Adipocyte (in vitro differentiated cells): ENCODE data around the gene FTO.
"Not testable (repeated sequence)": the region's sequence is repeated elsewhere in the genome, so short reads cannot be mapped to it uniquely, and the experiment has no call there.

Experiments used
- DNase-seq: peaks from one replicate; pipeline ENCODE4 v3.0.0-alpha.2; 2015; ENCODE audit warnings: low read depth
- H3K27me3 ChIP-seq: replicated peaks from 2 replicates; pipeline ENCODE4 v1.7.0; 2013; ENCODE audit warnings: mild to moderate bottlenecking, low read length, moderate library complexity; ENCODE audit not compliant: control insufficient read depth, insufficient read depth
- H3K36me3 ChIP-seq: 2 replicates; pipeline ENCODE4 v1.7.0; 2013; ENCODE audit warnings: low read length, mild to moderate bottlenecking, moderate library complexity; ENCODE audit not compliant: control insufficient read depth, insufficient read depth, severe bottlenecking
- H3K4me1 ChIP-seq: 2 replicates; pipeline ENCODE4 v1.7.0; 2013; ENCODE audit warnings: mild to moderate bottlenecking, low read length, moderate library complexity; ENCODE audit not compliant: control insufficient read depth, insufficient read depth
- H3K4me3 ChIP-seq: 2 replicates; pipeline ENCODE4 v1.7.0; 2013; ENCODE audit warnings: mild to moderate bottlenecking, low read length, moderate library complexity
- H3K9ac ChIP-seq: 2 replicates; pipeline ENCODE4 v1.7.0; 2013; ENCODE audit warnings: mild to moderate bottlenecking, low read length, moderate library complexity
- H3K9me3 ChIP-seq: 2 replicates; pipeline ENCODE4 v1.7.0; 2013; ENCODE audit warnings: mild to moderate bottlenecking, low read length, moderate library complexity; ENCODE audit not compliant: control insufficient read depth

FTO gene

GRCh38 chr16:53866520-53866919, 162.6 kb downstream of the FTO start:
- peaks cover 13% of the 10 kb centered on the region for H3K9me3 ChIP-seq
- peaks cover 7% of the 10 kb centered on the region for H3K36me3 ChIP-seq
- no peak overlapping the region for H3K9ac ChIP-seq
- H3K27me3 ChIP-seq: no peaks in the 10 kb centered on the region
- H3K4me3 ChIP-seq: no peak overlapping the region
- H3K4me1 ChIP-seq: peaks cover 15% of the 10 kb centered on the region
- no peak for DNase-seq

GRCh38 chr16:53870831-53871230, 166.9 kb downstream of the FTO start:
- Histone ChIP-seq H3K9me3 (peaks cover 13% of the 10 kb centered on the region), H3K27me3 (no peaks in the 10 kb centered on the region)
- DNase-seq: no peak

GRCh38 chr16:53872248-53873221, 168.6 kb downstream of the FTO start:
- Histone ChIP-seq H3K9me3 (peaks cover 13% of the 10 kb centered on the region), H3K4me1 (peaks cover 8% of the 10 kb centered on the region)
- DNase-seq: peak; percentile 51

More at GRCh38 chr16:53870831-53871230, 166.9 kb downstream of the FTO start:
- no peak overlapping the region for H3K9ac ChIP-seq
- peaks cover 7% of the 10 kb centered on the region for H3K36me3 ChIP-seq
- H3K4me1 ChIP-seq: peaks cover 12% of the 10 kb centered on the region
- H3K4me3 ChIP-seq: peak overlapping the region; percentile 19

GRCh38 chr16:53876811-53877210, 172.9 kb downstream of the FTO start:
- no peak for DNase-seq
- H3K9me3 ChIP-seq: no peaks in the 10 kb centered on the region
- H3K4me1 ChIP-seq: peaks cover 16% of the 10 kb centered on the region
- no peak overlapping the region for H3K4me3 ChIP-seq
- H3K9ac ChIP-seq: no peak overlapping the region
- H3K27me3 ChIP-seq: no peaks in the 10 kb centered on the region
- peaks cover 6% of the 10 kb centered on the region for H3K36me3 ChIP-seq

More at GRCh38 chr16:53872248-53873221, 168.6 kb downstream of the FTO start:
- Histone ChIP-seq H3K4me3 (no peak overlapping the region), H3K36me3 (peaks cover 7% of the 10 kb centered on the region), H3K9ac (no peak overlapping the region), H3K27me3 (no peaks in the 10 kb centered on the region)

GRCh38 chr16:53878216-53878615, 174.3 kb downstream of the FTO start:
- DNase-seq: no peak
- Histone ChIP-seq H3K36me3 (peaks cover 6% of the 10 kb centered on the region), H3K4me3 (no peak overlapping the region), H3K27me3 (no peaks in the 10 kb centered on the region), H3K4me1 (peaks cover 19% of the 10 kb centered on the region), H3K9ac (no peak overlapping the region), H3K9me3 (no peaks in the 10 kb centered on the region)

- Histone ChIP-seq H3K9ac (peak overlapping the region; percentile 50), H3K9me3 (no peaks in the 10 kb centered on the region), H3K36me3 (peaks cover 6% of the 10 kb centered on the region), H3K27me3 (no peaks in the 10 kb centered on the region), H3K4me1 (peaks cover 27% of the 10 kb centered on the region), H3K4me3 (no peak overlapping the region)
- DNase-seq: peak; percentile 76
Measured at GRCh38 chr16:53881371-53881770, 177.4 kb downstream of the FTO start.

GRCh38 chr16:53882310-53882709, 178.4 kb downstream of the FTO start:
- Histone ChIP-seq H3K4me3 (no peak overlapping the region), H3K9me3 (no peaks in the 10 kb centered on the region), H3K9ac (peak overlapping the region; percentile 50), H3K4me1 (peaks cover 27% of the 10 kb centered on the region), H3K27me3 (no peaks in the 10 kb centered on the region), H3K36me3 (peaks cover 10% of the 10 kb centered on the region)
- no peak for DNase-seq

- no peak overlapping the region for H3K9ac ChIP-seq
- no peak for DNase-seq
- no peaks in the 10 kb centered on the region for H3K9me3 ChIP-seq
- H3K36me3 ChIP-seq: peaks cover 25% of the 10 kb centered on the region
- H3K4me3 ChIP-seq: no peak overlapping the region
- peaks cover 27% of the 10 kb centered on the region for H3K4me1 ChIP-seq
- no peaks in the 10 kb centered on the region for H3K27me3 ChIP-seq
Measured at GRCh38 chr16:53884748-53885147, 180.8 kb downstream of the FTO start.

GRCh38 chr16:53886482-53887378, 182.8 kb downstream of the FTO start:
- no peak overlapping the region for H3K4me3 ChIP-seq
- H3K36me3 ChIP-seq: peaks cover 28% of the 10 kb centered on the region
- no peaks in the 10 kb centered on the region for H3K27me3 ChIP-seq
- peaks cover 20% of the 10 kb centered on the region for H3K4me1 ChIP-seq
- no peaks in the 10 kb centered on the region for H3K9me3 ChIP-seq
- no peak for DNase-seq
- H3K9ac ChIP-seq: no peak overlapping the region

- no peak overlapping the region for H3K9ac ChIP-seq
- no peak overlapping the region for H3K4me3 ChIP-seq
Measured at GRCh38 chr16:53888222-53888621, 184.3 kb downstream of the FTO start.

GRCh38 chr16:53890877-53891276, 186.9 kb downstream of the FTO start:
- H3K9ac ChIP-seq, DNase-seq: not testable (repeated sequence)

More at GRCh38 chr16:53888222-53888621, 184.3 kb downstream of the FTO start:
- DNase-seq: no peak
- no peaks in the 10 kb centered on the region for H3K9me3 ChIP-seq
- peaks cover 24% of the 10 kb centered on the region for H3K4me1 ChIP-seq
- no peaks in the 10 kb centered on the region for H3K27me3 ChIP-seq
- H3K36me3 ChIP-seq: peaks cover 28% of the 10 kb centered on the region

More at GRCh38 chr16:53890877-53891276, 186.9 kb downstream of the FTO start:
- H3K36me3 ChIP-seq: peaks cover 28% of the 10 kb centered on the region
- H3K9me3 ChIP-seq, H3K4me3 ChIP-seq, H3K27me3 ChIP-seq: not testable (repeated sequence)
- peaks cover 26% of the 10 kb centered on the region for H3K4me1 ChIP-seq
